GM10248 (cell line): ENCODE measurements around the gene URB1.

Experiments used
- CTCF ChIA-PET: fragments of 300-600 bp; sonication (Branson Sonifier 250); formaldehyde crosslinking; extraction: SDS; loops from one replicate; lab custom pipeline; 2021; ENCODE audit warnings: antibody characterized with exemption; lab: Yijun Ruan, JAX
- POLR2A ChIA-PET: fragments of 350-650 bp; sonication (Branson Sonifier 250); formaldehyde crosslinking; extraction: SDS; loops from one replicate; lab custom pipeline; 2020; ENCODE audit warnings: antibody characterized with exemption; lab: Yijun Ruan, JAX
- DNase-seq: peaks from one replicate; pipeline ENCODE4 v3.0.0; 2012; ENCODE audit errors: extremely low spot score
- CTCF ChIP-seq: IDR thresholded peaks from 2 replicates; pipeline ENCODE4 v1.5.1; 2012; ENCODE audit warnings: mild to moderate bottlenecking, low read depth; ENCODE audit errors: extremely low read depth, missing control alignments, control extremely low read depth

The URB1 gene

GRCh38 chr21:32349333-32349944, 43.4 kb downstream of the URB1 start:
- TF ChIP-seq CTCF, result no peak
- ChIA-PET POLR2A (no interaction called here), CTCF (interaction anchor here (1.4 kb wide), 1 partner anchor 11 kb away, joined by 3 read pairs; no protein-coding TSS in a partner anchor)
- no peak for DNase-seq

GRCh38 chr21:32348604-32349332, 44.0 kb downstream of the URB1 start:
- POLR2A ChIA-PET, result no interaction called here
- no peak for TF ChIP-seq CTCF
- DNase-seq, result no peak
- CTCF ChIA-PET, result interaction anchor here (1.0 to 1.4 kb wide), 3 partner anchors 12 to 24 kb away, joined by 3 to 5 read pairs (median 3); no protein-coding TSS in a partner anchor

- POLR2A ChIA-PET, result no interaction called here
- no peak for TF ChIP-seq CTCF
- CTCF ChIA-PET, result interaction anchor here (1.0 to 1.3 kb wide), 4 partner anchors 10 to 24 kb away, joined by 3 to 5 read pairs (median 3); no protein-coding TSS in a partner anchor
- DNase-seq, result no peak
These were observed 44.8 kb downstream of the URB1 start for GRCh38 chr21:32347977-32348376.

GRCh38 chr21:32347351-32347750, 45.5 kb downstream of the URB1 start:
- no peak for TF ChIP-seq CTCF
- CTCF ChIA-PET, result interaction anchor here (1.0 to 1.3 kb wide), 3 partner anchors 9 to 25 kb away, joined by 3 read pairs; no protein-coding TSS in a partner anchor
- POLR2A ChIA-PET, result no interaction called here
- no peak for DNase-seq

GRCh38 chr21:32346951-32347350, 45.9 kb downstream of the URB1 start:
- DNase-seq, result no peak
- POLR2A ChIA-PET, result no interaction called here
- CTCF ChIA-PET, result interaction anchor here (1.0 to 1.3 kb wide), 3 partner anchors 9 to 12 kb away, joined by 3 read pairs; no protein-coding TSS in a partner anchor
- no peak for TF ChIP-seq CTCF
